ENCODE results near the gene BAK1. TPM values are rescaled to one million over a fixed set of nuclear protein-coding genes. Genes with fewer than 3 reads are reported as not detected.

Gene BAK1
- total RNA-seq, 1 experiment from 2014 or later = 18.9 TPM

GRCh38 chr6:33609528-33609927, 29.5 kb upstream of the BAK1 start:
- no peak for ATAC-seq

More at GRCh38 chr6:33609528-33609927, 29.5 kb upstream of the BAK1 start:
- no TSS peak for BruUV-seq (replicated peaks)
- Histone ChIP-seq H3K4me1 (ENCODE audit: control insufficient read depth in 1 of 2, insufficient read depth in 2 of 2, low read length in 2 of 2) (peaks cover 11 to 90% of the 10 kb centered on the region in 2 experiments), H3K36me3 (ENCODE audit: control insufficient read depth in 1 of 2, insufficient read depth in 2 of 2, low read length in 2 of 2) (no peaks in the 10 kb centered on the region), H3K4me2 (ENCODE audit: low read length) (0 out of 2 replicates have a peak overlapping the region, but pooled peaks have one; percentile 22), H3K27ac (ENCODE audit: low read depth, low read length) (no peak overlapping the region), H2AFZ (ENCODE audit: low read depth, low read length, poor library complexity, severe bottlenecking) (no peak overlapping the region), H3K9me2 (ENCODE audit: insufficient read depth) (no peaks in the 10 kb centered on the region), H3K79me2 (ENCODE audit: insufficient read depth, low read length) (no peaks in the 10 kb centered on the region), H3K27me3 (ENCODE audit: insufficient read depth, low read length) (no peaks in the 10 kb centered on the region), H3K9me3 (ENCODE audit: control insufficient read depth in 1 of 2, insufficient read depth in 1 of 2, low read depth in 1 of 2, low read length in 2 of 2) (no peaks in the 10 kb centered on the region), H4K20me1 (ENCODE audit: insufficient read depth) (no peaks in the 10 kb centered on the region), H3K9ac (ENCODE audit: low read length) (no peak overlapping the region), H3K4me3 (replicated peaks in 1 of 2; ENCODE audit: low read depth in 1 of 2, low read length in 2 of 2) (no peak overlapping the region)
- intact Hi-C loops (cut with micrococcal nuclease) = no loop called here
- CTCF ChIA-PET = no interaction called here
- no peak for TF ChIP-seq EZH2phosphoT487 (IDR thresholded peaks at IDR 0.05; ENCODE audit: borderline replicate concordance)
- no peak for TF ChIP-seq ZNF274 (IDR thresholded peaks at IDR 0.05; ENCODE audit: low read depth, low read length)
- TF ChIP-seq CTCF (IDR thresholded peaks at IDR 0.05 in 2 of 3, conservative IDR thresholded peaks at IDR 0.05 in 1 of 3; ENCODE audit: borderline replicate concordance in 1 of 3, insufficient read depth in 1 of 3, low read depth in 2 of 3, low read length in 2 of 3) = no peak
- TF ChIP-seq RAD21 (IDR thresholded peaks at IDR 0.05; ENCODE audit: low read depth) = no peak
- TF ChIP-seq ELF1 (IDR thresholded peaks at IDR 0.05; ENCODE audit: borderline replicate concordance, low read depth) = no peak
- TF ChIP-seq YY1 (IDR thresholded peaks at IDR 0.05; ENCODE audit: extremely low read depth, insufficient replicate concordance, low read depth, low read length) = no peak
- no peak for TF ChIP-seq JUND (IDR thresholded peaks at IDR 0.05)
- no peak for TF ChIP-seq EGR1 (IDR thresholded peaks at IDR 0.05; ENCODE audit: low read depth)
- no peak for TF ChIP-seq SIN3A (IDR thresholded peaks at IDR 0.05; ENCODE audit: low read depth)
- no peak for TF ChIP-seq SP1 (IDR thresholded peaks at IDR 0.05; ENCODE audit: low read depth)
- TF ChIP-seq REST (IDR thresholded peaks at IDR 0.05; ENCODE audit: low read depth) = no peak
- no peak for TF ChIP-seq ZFX (IDR thresholded peaks at IDR 0.05)
- TF ChIP-seq SRF (IDR thresholded peaks at IDR 0.05; ENCODE audit: low read depth) = no peak
- no peak for TF ChIP-seq MAX (IDR thresholded peaks at IDR 0.05)
- TF ChIP-seq ZBTB33 (IDR thresholded peaks at IDR 0.05; ENCODE audit: extremely low read depth, insufficient replicate concordance, low read length) = no peak
- POLR2A ChIA-PET = no interaction called here
- no peak for DNase-seq (ENCODE audit: low read depth, low spot score)
- RAD21 ChIA-PET (ENCODE audit: low non-redundant PET in 1 of 2, low total read pairs in 2 of 2, uncharacterized antibody in 2 of 2, unreplicated experiment in 2 of 2) = no interaction called here

Data from HCT116 (cell line).